CD14-positive monocyte (primary cell): ENCODE data around the gene TMEM117. TPM values are rescaled to one million over a fixed set of nuclear protein-coding genes. Genes with fewer than 3 reads are reported as not detected.

Source experiments
- DNase-seq, 3 donors: peaks; one replicate each; pipeline ENCODE4 v3.0.0-alpha.2; 2011 to 2022
- H2AFZ ChIP-seq: 2 replicates; pipeline ENCODE4 v1.6.0; 2012; ENCODE audit warnings: mild to moderate bottlenecking, low read depth, low read length, inconsistent platforms; ENCODE audit not compliant: insufficient read depth, poor library complexity, severe bottlenecking
- H3K27ac ChIP-seq, 2 donors: 1 replicate in 1 of 2; 2 replicates in 1 of 2; pipeline ENCODE4 v1.5.1; 2012 to 2013; ENCODE audit warnings: low read length in 2 of 2, control low read depth in 1 of 2, inconsistent platforms in 1 of 2, low read depth in 1 of 2, mild to moderate bottlenecking in 1 of 2
- H3K27me3 ChIP-seq, 2 donors: one replicate each; pipeline versions ENCODE4 v1.6.0 to v1.6.1; 2011 to 2013; ENCODE audit warnings: low read length in 2 of 2; ENCODE audit not compliant: control insufficient read depth in 2 of 2, insufficient read depth in 2 of 2
- H3K36me3 ChIP-seq, 2 donors: replicated peaks in 1 of 2; 1 replicate in 1 of 2; 2 replicates in 1 of 2; pipeline versions ENCODE4 v1.5.1 to v1.6.1; 2012 to 2013; ENCODE audit warnings: low read length in 2 of 2, control low read depth in 1 of 2, inconsistent platforms in 1 of 2, mild to moderate bottlenecking in 1 of 2; ENCODE audit not compliant: insufficient read depth in 2 of 2, control insufficient read depth in 1 of 2
- H3K4me1 ChIP-seq, 2 donors: 1 replicate in 1 of 2; 2 replicates in 1 of 2; pipeline versions ENCODE4 v1.5.1 to v1.6.1; 2012 to 2013; ENCODE audit warnings: low read length in 2 of 2, control low read depth in 1 of 2, inconsistent platforms in 1 of 2, mild to moderate bottlenecking in 1 of 2, moderate library complexity in 1 of 2; ENCODE audit not compliant: insufficient read depth in 2 of 2, control insufficient read depth in 1 of 2
- H3K4me2 ChIP-seq: replicated peaks from 2 replicates; pipeline ENCODE3; 2012; ENCODE audit warnings: low read length, moderate library complexity, mild to moderate bottlenecking; ENCODE audit not compliant: poor library complexity, severe bottlenecking; ENCODE audit errors: extremely low read depth
- H3K4me3 ChIP-seq, 3 experiments: fragments of 200-600 bp in 1 of 3; sonication (generic) in 1 of 3; replicated peaks in 1 of 3; 1 replicate in 2 of 3; 2 replicates in 1 of 3; pipeline ENCODE4 v1.5.1; 2011 to 2013; ENCODE audit warnings: low read length in 3 of 3, mild to moderate bottlenecking in 3 of 3, control low read depth in 2 of 3, low read depth in 2 of 3, inconsistent platforms in 1 of 3, moderate library complexity in 1 of 3
- H3K79me2 ChIP-seq: 2 replicates; pipeline ENCODE4 v1.6.0; 2012; ENCODE audit warnings: mild to moderate bottlenecking, control low read depth, inconsistent platforms, low read length, moderate library complexity; ENCODE audit not compliant: insufficient read depth
- H3K9ac ChIP-seq: 2 replicates; pipeline ENCODE4 v1.6.0; 2017; ENCODE audit warnings: low read length, mild to moderate bottlenecking; ENCODE audit not compliant: insufficient read depth, poor library complexity, severe bottlenecking
- H3K9me3 ChIP-seq, 2 donors: replicated peaks in 1 of 2; 1 replicate in 1 of 2; 2 replicates in 1 of 2; pipeline versions ENCODE4 v1.5.1 to v1.6.1; 2012 to 2013; ENCODE audit warnings: low read length in 2 of 2, control low read depth in 1 of 2; ENCODE audit not compliant: control insufficient read depth in 1 of 2, insufficient read depth in 1 of 2
- H4K20me1 ChIP-seq: 2 replicates; pipeline ENCODE4 v1.6.0; 2012; ENCODE audit warnings: mild to moderate bottlenecking, low read length, control low read depth, moderate library complexity; ENCODE audit not compliant: insufficient read depth
- H3K27ac Mint-ChIP-seq, 7 donors: one replicate each; pipeline ENCODE4 v1.8.0; 2020; ENCODE audit warnings: mild to moderate bottlenecking in 7 of 7, mixed read lengths in 7 of 7, moderate library complexity in 6 of 7, inconsistent platforms in 2 of 7
- H3K27me3 Mint-ChIP-seq, 3 donors: one replicate each; pipeline ENCODE4 v1.8.0; 2021 to 2022; ENCODE audit warnings: low read depth in 3 of 3, mild to moderate bottlenecking in 3 of 3, mixed read lengths in 3 of 3, moderate library complexity in 3 of 3, inconsistent platforms in 1 of 3
- H3K36me3 Mint-ChIP-seq, 2 donors: one replicate each; pipeline ENCODE4 v1.8.0; 2020; ENCODE audit warnings: mixed read lengths in 2 of 2, inconsistent platforms in 1 of 2, mild to moderate bottlenecking in 1 of 2
- H3K4me1 Mint-ChIP-seq: one replicate; pipeline ENCODE4 v1.8.0; 2020; ENCODE audit warnings: mild to moderate bottlenecking, mixed read lengths
- H3K4me3 Mint-ChIP-seq, 2 donors: one replicate each; pipeline ENCODE4 v1.8.0; 2020; ENCODE audit warnings: mild to moderate bottlenecking in 2 of 2, mixed read lengths in 2 of 2, moderate library complexity in 1 of 2
- H3K9me3 Mint-ChIP-seq, 7 donors: one replicate each; pipeline ENCODE4 v1.8.0; 2020 to 2022; ENCODE audit warnings: mixed read lengths in 7 of 7, mild to moderate bottlenecking in 6 of 7, moderate library complexity in 6 of 7, inconsistent platforms in 2 of 7
- CTCF ChIP-seq: fragments of 200-600 bp; IDR thresholded peaks from one replicate; pipeline ENCODE4 v1.8.0; 2022; ENCODE audit warnings: antibody characterized with exemption, mild to moderate bottlenecking
- WGBS: methylation state at CpG from one replicate; pipeline ENCODE4 v1.1.5; 2013; ENCODE audit warnings: missing lambda C conversion rate; ENCODE audit not compliant: insufficient coverage; 5-methylcytosine and 5-hydroxymethylcytosine counted together
- intact Hi-C, 2 donors: fragments of 100-400 bp; cut with micrococcal nuclease; formaldehyde crosslinking; loops; one replicate each; pipeline versions ENCODE4 v1.15.0 to v1.15.1; 2023
- polyA plus RNA-seq, 3 donors: library from polyadenylated mRNA; depleted of rRNA in 1 of 3; unstranded in 2 of 3; stranded (reverse) in 1 of 3; fragments of 300-500 nt in 2 of 3; fragments of >200 nt in 1 of 3; fragmentation: Illumina TruSeq in 2 of 3; gene quantifications; 1 replicate in 2 of 3; 2 replicates in 1 of 3; pipeline ENCODE4 v1.2.3, GENCODE V29; 2012 to 2021

TMEM117 gene
- polyA plus RNA-seq, 3 donors = 0.11 to 0.42 TPM; not detected in 1

- DNase-seq = no peak
- Histone ChIP-seq H3K27me3 (no peaks in the 10 kb centered on the region), H3K27ac (no peak overlapping the region), H3K36me3 (no peaks in the 10 kb centered on the region), H3K9me3 (peaks cover 0 to 4% of the 10 kb centered on the region in 2 donors), H3K4me2 (no peak overlapping the region), H3K4me1 (no peaks in the 10 kb centered on the region), H3K9ac (no peak overlapping the region), H2AFZ (no peak overlapping the region), H3K79me2 (no peaks in the 10 kb centered on the region), H4K20me1 (no peaks in the 10 kb centered on the region), H3K4me3 (no peak overlapping the region)
- Mint-ChIP-seq H3K27me3 (peaks cover 0 to 7% (median 5%) of the 10 kb centered on the region in 3 donors), H3K4me3 (no peak overlapping the region), H3K36me3 (no peaks in the 10 kb centered on the region), H3K9me3 (peaks cover 2 to 6% (median 4%) of the 10 kb centered on the region in 7 donors), H3K4me1 (no peaks in the 10 kb centered on the region), H3K27ac (no peak overlapping the region)
- WGBS = no CpG with 5 or more reads among the region's 2 CpGs
- intact Hi-C loops = no loop called here
- TF ChIP-seq CTCF = no peak
Observed at GRCh38 chr12:43969882-43970281, 134.0 kb downstream of the TMEM117 start.

- Mint-ChIP-seq H3K9me3 (peaks cover 0 to 8% (median 5%) of the 10 kb centered on the region in 7 donors), H3K27ac (no peak overlapping the region), H3K27me3 (peaks cover 0 to 2% (median under 1%) of the 10 kb centered on the region in 3 donors), H3K4me1 (no peaks in the 10 kb centered on the region), H3K4me3 (no peak overlapping the region), H3K36me3 (no peaks in the 10 kb centered on the region)
- WGBS = no CpG with 5 or more reads among the region's 2 CpGs
- H2AFZ ChIP-seq = no peak overlapping the region
- no peak for DNase-seq
- H3K4me3 ChIP-seq = no peak overlapping the region
- H3K4me1 ChIP-seq = no peaks in the 10 kb centered on the region
- no peaks in the 10 kb centered on the region for H3K79me2 ChIP-seq
- no peaks in the 10 kb centered on the region for H3K36me3 ChIP-seq
- H3K4me2 ChIP-seq = no peak overlapping the region
- H3K27ac ChIP-seq = no peak overlapping the region
- TF ChIP-seq CTCF = no peak
- peaks cover 0 to 4% of the 10 kb centered on the region in 2 donors for H3K9me3 ChIP-seq
- no peak overlapping the region for H3K9ac ChIP-seq
- H3K27me3 ChIP-seq = no peaks in the 10 kb centered on the region
- no peaks in the 10 kb centered on the region for H4K20me1 ChIP-seq
- intact Hi-C loops = no loop called here
Observed at GRCh38 chr12:43973385-43973784, 137.5 kb downstream of the TMEM117 start.
